Omental fat pad (tissue), 4 donors: ENCODE measurements around the gene DCHS1. TPM values are rescaled to one million over a fixed set of nuclear protein-coding genes. Genes with fewer than 3 reads are reported as not detected.

Experiments used
- ATAC-seq: fragments of 150-250 bp; one replicate; pipeline ENCODE4 v1.9.1; 2016; ENCODE audit warnings: mild to moderate bottlenecking, moderate library complexity; ENCODE audit not compliant: low FRiP score
- DNase-seq: peaks from one replicate; pipeline ENCODE4 v3.0.0-alpha.2; 2019; ENCODE audit warnings: low spot score
- total RNA-seq, 4 donors: library from RNA; depleted of rRNA; stranded (reverse); fragments of >200 nt; gene quantifications; one replicate each; pipeline ENCODE4 v1.1.0, GENCODE V29; 2016
- TF ChIP-seq, protein P1 (sequence below), 3 donors: fragments of 450-650 bp; IDR thresholded peaks; one replicate each; pipeline ENCODE4 v1.5.1; 2016 to 2017; ENCODE audit warnings: antibody characterized with exemption in 3 of 3, mild to moderate bottlenecking in 3 of 3, moderate library complexity in 2 of 3

Gene DCHS1
- total RNA-seq, 4 donors from 2014 or later: 12.6 to 26.3 (median 19.4) TPM

DNA sequence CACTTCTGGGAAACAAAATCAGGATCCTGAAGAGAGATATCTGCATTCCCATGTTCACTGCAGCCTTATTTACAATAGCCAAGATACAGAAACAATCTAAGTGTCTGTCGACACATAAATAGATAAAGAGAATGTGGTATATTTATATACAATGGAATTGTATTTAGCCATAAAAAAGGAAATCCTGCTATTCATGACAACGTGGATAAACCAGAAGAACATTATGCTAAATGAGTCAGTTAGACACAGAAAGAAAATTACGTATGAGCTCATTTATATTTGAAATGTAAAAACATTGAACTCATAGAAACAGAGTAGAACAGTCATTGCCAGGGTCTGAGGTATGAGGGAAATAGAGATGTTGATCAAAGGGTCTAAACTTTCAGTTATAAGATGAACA is 21.4 kb upstream of the DCHS1 start:
- DNase-seq: no peak
- no peak for ATAC-seq
- TF ChIP-seq, protein P1, sequence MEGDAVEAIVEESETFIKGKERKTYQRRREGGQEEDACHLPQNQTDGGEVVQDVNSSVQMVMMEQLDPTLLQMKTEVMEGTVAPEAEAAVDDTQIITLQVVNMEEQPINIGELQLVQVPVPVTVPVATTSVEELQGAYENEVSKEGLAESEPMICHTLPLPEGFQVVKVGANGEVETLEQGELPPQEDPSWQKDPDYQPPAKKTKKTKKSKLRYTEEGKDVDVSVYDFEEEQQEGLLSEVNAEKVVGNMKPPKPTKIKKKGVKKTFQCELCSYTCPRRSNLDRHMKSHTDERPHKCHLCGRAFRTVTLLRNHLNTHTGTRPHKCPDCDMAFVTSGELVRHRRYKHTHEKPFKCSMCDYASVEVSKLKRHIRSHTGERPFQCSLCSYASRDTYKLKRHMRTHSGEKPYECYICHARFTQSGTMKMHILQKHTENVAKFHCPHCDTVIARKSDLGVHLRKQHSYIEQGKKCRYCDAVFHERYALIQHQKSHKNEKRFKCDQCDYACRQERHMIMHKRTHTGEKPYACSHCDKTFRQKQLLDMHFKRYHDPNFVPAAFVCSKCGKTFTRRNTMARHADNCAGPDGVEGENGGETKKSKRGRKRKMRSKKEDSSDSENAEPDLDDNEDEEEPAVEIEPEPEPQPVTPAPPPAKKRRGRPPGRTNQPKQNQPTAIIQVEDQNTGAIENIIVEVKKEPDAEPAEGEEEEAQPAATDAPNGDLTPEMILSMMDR (IDR thresholded peaks at IDR 0.05): no peak

DNA sequence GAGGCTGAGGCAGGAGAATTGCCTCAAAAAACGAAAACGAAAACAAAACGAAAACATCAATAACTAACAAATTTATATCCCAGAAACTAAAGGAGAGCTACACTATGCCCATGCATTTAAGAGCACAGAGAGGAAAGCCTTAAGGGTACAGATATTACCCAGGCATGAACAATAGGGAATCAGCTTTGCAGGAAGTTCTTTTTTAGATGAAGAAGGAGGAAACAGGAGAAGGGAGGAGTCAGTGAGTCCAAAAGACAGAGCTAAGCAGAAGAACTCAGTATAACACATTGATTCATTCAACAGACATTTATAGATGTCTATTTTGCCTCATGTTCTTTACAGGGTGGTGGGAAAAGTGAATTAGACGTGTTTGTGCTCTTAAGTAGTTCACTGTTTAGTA is 19.3 kb upstream of the DCHS1 start:
- DNase-seq (no peak), ATAC-seq (no peak)
- TF ChIP-seq, protein P1 (IDR thresholded peaks at IDR 0.05): no peak

DNA sequence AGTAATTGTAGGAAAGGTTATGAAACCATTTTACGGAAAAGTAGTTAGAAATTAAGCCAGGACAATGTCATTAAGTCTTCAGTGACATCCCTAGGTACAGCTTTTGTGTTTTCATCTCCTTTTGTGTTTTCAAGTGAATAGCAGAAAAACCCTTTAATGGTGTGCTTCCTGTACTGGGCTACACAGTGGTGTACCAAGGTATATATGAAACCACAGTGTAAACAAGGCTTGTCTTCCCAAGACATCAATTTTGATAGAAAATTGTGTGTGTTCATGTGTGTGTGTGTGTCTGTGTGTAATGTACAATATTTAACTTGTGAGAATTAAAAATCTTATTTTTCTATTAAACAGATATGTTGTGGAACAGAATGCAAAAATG is 18.6 kb upstream of the DCHS1 start:
- DNase-seq (no peak), ATAC-seq (no peak)
- TF ChIP-seq, protein P1 (IDR thresholded peaks at IDR 0.05): no peak

DNA sequence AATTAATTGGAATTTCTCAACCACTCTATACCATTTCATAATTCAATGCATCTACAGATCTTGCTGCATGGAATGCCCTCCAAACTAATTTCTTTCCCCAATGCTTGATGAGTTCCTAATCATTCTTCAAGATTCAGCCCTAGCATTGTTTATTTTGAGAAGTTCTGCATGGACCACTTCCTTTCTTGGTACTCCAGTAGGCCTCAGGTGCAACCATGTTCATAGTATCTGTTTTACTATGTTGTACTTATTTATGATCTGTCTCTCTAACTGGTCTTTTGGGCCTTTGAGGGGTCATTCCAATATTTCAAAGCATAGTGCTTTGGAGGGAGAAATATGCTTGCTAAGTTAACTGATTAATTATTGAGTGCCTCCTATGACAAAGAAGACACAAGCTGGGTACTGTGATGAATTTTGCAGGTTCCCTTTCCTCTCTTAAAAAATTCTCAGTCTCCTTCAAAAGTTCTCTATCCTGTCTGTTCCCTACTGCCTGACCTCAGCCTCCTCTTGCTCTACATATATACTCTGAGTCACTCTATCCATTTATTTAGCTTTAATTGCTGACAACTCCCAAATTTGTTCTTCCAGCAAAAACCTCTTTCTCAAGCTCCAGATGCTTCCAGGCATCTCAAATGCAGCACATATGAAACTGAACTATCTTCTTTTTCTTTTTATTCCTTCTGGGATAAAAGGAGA is 18.1 kb upstream of the DCHS1 start:
- DNase-seq (no peak), ATAC-seq (no peak)
- TF ChIP-seq, protein P1 (IDR thresholded peaks at IDR 0.05): no peak

DNA sequence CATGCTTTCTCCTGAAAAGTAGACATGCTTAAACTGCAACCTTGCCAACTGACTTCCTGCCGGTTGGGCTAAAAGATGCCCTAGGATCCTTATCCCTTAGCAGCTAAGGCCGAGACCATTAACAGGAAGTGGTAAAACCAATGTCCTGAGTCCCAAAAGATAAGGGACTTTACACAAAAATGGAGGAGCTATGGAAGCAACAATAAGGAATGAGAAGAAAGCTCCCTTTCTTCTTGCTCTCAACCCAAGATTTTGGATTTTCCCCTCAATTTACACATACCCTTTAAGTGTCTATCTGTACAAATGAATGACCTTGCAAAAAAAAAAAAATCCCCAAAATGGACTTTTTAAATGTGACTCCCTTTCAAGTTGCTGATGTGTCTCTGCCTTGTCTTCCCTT is 16.4 kb upstream of the DCHS1 start:
- DNase-seq: no peak
- TF ChIP-seq, protein P1 (IDR thresholded peaks at IDR 0.05): no peak
- no peak for ATAC-seq

DNA sequence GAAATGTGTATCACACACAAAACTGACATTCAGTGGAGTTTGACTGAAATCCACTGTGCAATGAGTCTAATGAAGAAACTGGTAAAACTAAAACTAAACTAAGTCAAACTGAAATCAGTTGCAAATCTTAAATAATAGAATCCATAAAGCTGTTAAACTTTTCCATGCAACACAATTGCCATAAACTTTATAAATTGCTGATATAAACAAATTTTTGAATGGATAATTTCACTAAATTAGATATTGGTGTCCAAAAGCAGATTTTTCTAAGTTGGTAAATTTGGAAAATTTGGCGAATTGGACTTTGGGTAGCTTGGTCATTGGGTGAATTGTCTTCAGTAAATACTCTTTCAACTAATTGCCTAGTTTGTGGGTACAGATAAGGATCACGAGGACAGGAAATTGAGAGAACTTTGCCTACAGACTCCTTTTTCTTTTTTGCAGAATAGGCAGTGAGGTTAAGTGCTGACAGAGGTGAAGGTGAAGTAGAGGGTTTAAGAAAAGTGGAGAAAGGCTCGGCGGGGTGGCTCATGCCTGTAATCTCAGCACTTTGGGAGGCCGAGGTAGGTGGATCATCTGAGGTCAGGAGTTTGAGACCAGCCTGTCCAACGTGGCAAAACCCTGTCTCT is 14.7 kb upstream of the DCHS1 start:
- ATAC-seq (no peak), DNase-seq (no peak)
- TF ChIP-seq, protein P1 (IDR thresholded peaks at IDR 0.05): no peak
